ENCODE data around the gene SMIM27. TPM values are rescaled to one million over a fixed set of nuclear protein-coding genes. Genes with fewer than 3 reads are reported as not detected.

The SMIM27 gene
- total and polyA plus RNA-seq, 9 of the 15 experiments (the other 6 are each of a cell fraction or from before 2014, with no cell fraction given) = 2.9 to 16.1 (median 7.9) TPM

DNA sequence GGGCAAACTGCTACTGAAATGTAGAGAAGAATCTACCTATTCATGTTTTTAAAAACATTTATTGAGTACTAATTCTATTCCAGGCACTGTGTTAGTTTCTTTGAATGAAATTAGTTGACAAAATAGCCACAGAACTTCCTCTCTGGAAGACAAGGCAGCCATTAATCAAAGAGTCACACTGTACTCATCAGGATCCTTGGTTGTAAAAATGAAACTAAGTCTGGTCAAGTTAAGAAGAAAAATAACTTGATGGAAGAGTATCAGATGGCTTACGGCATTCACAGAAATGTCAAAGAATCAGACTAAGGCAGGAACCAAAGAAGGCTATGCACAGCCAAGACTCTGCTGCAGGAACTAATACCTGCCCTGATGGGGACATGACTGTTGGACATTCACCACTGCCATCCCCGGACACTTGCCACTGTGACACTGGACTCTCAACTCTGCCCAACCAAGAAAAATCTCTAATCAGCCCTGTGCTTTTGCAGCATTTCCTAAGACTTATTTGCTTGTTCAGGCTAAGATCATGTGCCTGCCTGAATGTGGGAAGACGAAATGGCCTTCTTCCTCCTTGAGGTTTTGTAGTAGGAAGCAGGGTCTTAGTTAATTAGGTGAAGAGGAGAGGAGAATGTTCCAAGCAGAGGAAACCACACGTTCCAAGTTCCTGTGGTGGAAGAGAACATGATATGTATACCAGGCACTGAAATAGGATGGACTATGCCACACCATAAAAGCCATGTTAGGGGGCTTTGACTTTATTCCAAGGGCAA is 44.2 kb downstream of the SMIM27 start:
- no peak for ATAC-seq
- no peaks in the 10 kb centered on the region for H3K79me2 ChIP-seq (ENCODE audit: control insufficient read depth, insufficient read depth, low read length)
- H3K27me3 ChIP-seq (ENCODE audit: control insufficient read depth in 2 of 2, insufficient read depth in 2 of 2, low read length in 2 of 2) = no peaks in the 10 kb centered on the region
- H3K27ac ChIP-seq (ENCODE audit: extremely low read depth, low read depth, low read length) = no peak overlapping the region
- 0% methylated on average over 4 of the region's 4 CpGs for WGBS (ENCODE audit: insufficient coverage, low coverage, missing lambda C conversion rate)
- H4K20me1 ChIP-seq (replicated peaks; ENCODE audit: control insufficient read depth, insufficient read depth, low read length) = no peaks in the 10 kb centered on the region
- H3K9me1 ChIP-seq (ENCODE audit: control insufficient read depth, insufficient read depth, low read length) = no peaks in the 10 kb centered on the region
- no peaks in the 10 kb centered on the region for H3K4me1 ChIP-seq (replicated peaks in 1 of 2; ENCODE audit: control insufficient read depth in 2 of 2, insufficient read depth in 2 of 2, low read length in 2 of 2)
- in situ Hi-C loops (cut with MboI) = no loop called here
- no peak overlapping the region for H3K4me3 ChIP-seq
- FAIRE-seq = no peak
- POLR2A ChIA-PET = no interaction called here
- intact Hi-C loops (cut with micrococcal nuclease) = no loop called here
- CTCF ChIA-PET (ENCODE audit: low intra/inter-chr PET ratio) = no interaction called here
- H3K9ac ChIP-seq (ENCODE audit: insufficient read depth in 1 of 2, low read depth in 2 of 2, low read length in 2 of 2) = no peak overlapping the region
- no peaks in the 10 kb centered on the region for H3K36me3 ChIP-seq (ENCODE audit: control insufficient read depth, insufficient read depth, low read length)
- no peak for DNase-seq (ENCODE audit: extremely low read depth in 1 of 4, low spot score in 3 of 4)
- no peak overlapping the region for H3K4me2 ChIP-seq (ENCODE audit: insufficient read depth, low read length)
- no peak overlapping the region for H2AFZ ChIP-seq (ENCODE audit: low read depth, low read length)
- no peaks in the 10 kb centered on the region for H3K9me3 ChIP-seq (replicated peaks; ENCODE audit: control insufficient read depth, insufficient read depth, low read depth, low read length)
- no TSS peak for BruUV-seq (replicated peaks)
- TF ChIP-seq SUPT5H (IDR thresholded peaks at IDR 0.05) (no peak), ZNF384 (IDR thresholded peaks at IDR 0.05; ENCODE audit: low read depth, low read length) (no peak), KDM5B (IDR thresholded peaks at IDR 0.05; ENCODE audit: insufficient replicate concordance, low read depth, low read length) (no peak), MEIS2 (IDR thresholded peaks at IDR 0.05; ENCODE audit: partially characterized antibody) (no peak), ZNF57 (CRISPR knock-in tag; IDR thresholded peaks at IDR 0.05) (no peak), ZNF124 (CRISPR knock-in tag; IDR thresholded peaks at IDR 0.05) (no peak), ETS2 (tag; IDR thresholded peaks at IDR 0.05; ENCODE audit: borderline replicate concordance, poor library complexity, severe bottlenecking) (no peak), CBX3 (IDR thresholded peaks at IDR 0.05; ENCODE audit: borderline replicate concordance in 1 of 2, low read length in 2 of 2) (no peak), ZSCAN32 (CRISPR knock-in tag; IDR thresholded peaks at IDR 0.05) (no peak), SAFB (IDR thresholded peaks at IDR 0.05; ENCODE audit: borderline replicate concordance, low read depth, low read length) (no peak)
- TF ChIP-seq, protein P1, sequence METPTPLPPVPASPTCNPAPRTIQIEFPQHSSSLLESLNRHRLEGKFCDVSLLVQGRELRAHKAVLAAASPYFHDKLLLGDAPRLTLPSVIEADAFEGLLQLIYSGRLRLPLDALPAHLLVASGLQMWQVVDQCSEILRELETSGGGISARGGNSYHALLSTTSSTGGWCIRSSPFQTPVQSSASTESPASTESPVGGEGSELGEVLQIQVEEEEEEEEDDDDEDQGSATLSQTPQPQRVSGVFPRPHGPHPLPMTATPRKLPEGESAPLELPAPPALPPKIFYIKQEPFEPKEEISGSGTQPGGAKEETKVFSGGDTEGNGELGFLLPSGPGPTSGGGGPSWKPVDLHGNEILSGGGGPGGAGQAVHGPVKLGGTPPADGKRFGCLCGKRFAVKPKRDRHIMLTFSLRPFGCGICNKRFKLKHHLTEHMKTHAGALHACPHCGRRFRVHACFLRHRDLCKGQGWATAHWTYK (CRISPR knock-in tag; IDR thresholded peaks at IDR 0.05) = no peak
- TF ChIP-seq, protein P2, sequence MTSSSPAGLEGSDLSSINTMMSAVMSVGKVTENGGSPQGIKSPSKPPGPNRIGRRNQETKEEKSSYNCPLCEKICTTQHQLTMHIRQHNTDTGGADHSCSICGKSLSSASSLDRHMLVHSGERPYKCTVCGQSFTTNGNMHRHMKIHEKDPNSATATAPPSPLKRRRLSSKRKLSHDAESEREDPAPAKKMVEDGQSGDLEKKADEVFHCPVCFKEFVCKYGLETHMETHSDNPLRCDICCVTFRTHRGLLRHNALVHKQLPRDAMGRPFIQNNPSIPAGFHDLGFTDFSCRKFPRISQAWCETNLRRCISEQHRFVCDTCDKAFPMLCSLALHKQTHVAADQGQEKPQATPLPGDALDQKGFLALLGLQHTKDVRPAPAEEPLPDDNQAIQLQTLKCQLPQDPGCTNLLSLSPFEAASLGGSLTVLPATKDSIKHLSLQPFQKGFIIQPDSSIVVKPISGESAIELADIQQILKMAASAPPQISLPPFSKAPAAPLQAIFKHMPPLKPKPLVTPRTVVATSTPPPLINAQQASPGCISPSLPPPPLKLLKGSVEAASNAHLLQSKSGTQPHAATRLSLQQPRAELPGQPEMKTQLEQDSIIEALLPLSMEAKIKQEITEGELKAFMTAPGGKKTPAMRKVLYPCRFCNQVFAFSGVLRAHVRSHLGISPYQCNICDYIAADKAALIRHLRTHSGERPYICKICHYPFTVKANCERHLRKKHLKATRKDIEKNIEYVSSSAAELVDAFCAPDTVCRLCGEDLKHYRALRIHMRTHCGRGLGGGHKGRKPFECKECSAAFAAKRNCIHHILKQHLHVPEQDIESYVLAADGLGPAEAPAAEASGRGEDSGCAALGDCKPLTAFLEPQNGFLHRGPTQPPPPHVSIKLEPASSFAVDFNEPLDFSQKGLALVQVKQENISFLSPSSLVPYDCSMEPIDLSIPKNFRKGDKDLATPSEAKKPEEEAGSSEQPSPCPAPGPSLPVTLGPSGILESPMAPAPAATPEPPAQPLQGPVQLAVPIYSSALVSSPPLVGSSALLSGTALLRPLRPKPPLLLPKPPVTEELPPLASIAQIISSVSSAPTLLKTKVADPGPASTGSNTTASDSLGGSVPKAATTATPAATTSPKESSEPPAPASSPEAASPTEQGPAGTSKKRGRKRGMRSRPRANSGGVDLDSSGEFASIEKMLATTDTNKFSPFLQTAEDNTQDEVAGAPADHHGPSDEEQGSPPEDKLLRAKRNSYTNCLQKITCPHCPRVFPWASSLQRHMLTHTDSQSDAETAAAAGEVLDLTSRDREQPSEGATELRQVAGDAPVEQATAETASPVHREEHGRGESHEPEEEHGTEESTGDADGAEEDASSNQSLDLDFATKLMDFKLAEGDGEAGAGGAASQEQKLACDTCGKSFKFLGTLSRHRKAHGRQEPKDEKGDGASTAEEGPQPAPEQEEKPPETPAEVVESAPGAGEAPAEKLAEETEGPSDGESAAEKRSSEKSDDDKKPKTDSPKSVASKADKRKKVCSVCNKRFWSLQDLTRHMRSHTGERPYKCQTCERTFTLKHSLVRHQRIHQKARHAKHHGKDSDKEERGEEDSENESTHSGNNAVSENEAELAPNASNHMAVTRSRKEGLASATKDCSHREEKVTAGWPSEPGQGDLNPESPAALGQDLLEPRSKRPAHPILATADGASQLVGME (CRISPR knock-in tag; IDR thresholded peaks at IDR 0.05) = no peak
- TF ChIP-seq, protein P3, sequence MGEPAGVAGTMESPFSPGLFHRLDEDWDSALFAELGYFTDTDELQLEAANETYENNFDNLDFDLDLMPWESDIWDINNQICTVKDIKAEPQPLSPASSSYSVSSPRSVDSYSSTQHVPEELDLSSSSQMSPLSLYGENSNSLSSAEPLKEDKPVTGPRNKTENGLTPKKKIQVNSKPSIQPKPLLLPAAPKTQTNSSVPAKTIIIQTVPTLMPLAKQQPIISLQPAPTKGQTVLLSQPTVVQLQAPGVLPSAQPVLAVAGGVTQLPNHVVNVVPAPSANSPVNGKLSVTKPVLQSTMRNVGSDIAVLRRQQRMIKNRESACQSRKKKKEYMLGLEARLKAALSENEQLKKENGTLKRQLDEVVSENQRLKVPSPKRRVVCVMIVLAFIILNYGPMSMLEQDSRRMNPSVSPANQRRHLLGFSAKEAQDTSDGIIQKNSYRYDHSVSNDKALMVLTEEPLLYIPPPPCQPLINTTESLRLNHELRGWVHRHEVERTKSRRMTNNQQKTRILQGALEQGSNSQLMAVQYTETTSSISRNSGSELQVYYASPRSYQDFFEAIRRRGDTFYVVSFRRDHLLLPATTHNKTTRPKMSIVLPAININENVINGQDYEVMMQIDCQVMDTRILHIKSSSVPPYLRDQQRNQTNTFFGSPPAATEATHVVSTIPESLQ (CRISPR knock-in tag; IDR thresholded peaks at IDR 0.05) = no peak
